OCI-LY7 (cell line): ENCODE measurements around the gene ZNF692. TPM values are rescaled to one million over a fixed set of nuclear protein-coding genes. Genes with fewer than 3 reads are reported as not detected.
"Not testable (repeated sequence)": the region's sequence is repeated elsewhere in the genome, so short reads cannot be mapped to it uniquely, and the experiment has no call there.

Source experiments
- BruUV-seq: library from RNA; stranded (reverse); fragments of 400-500 nt; replicated peaks from 2 replicates; lab custom pipeline; 2021; lab: Mats Ljungman, UMichigan
- CTCF ChIA-PET: fragments of 300-600 bp; sonication (Branson Sonifier 250); formaldehyde crosslinking; loops from one replicate; lab custom pipeline; 2022; ENCODE audit warnings: antibody characterized with exemption; ENCODE audit not compliant: unreplicated experiment; lab: Charles Lee
- POLR2A ChIA-PET: fragments of 300-600 bp; sonication (Branson Sonifier 250); formaldehyde crosslinking; loops from one replicate; lab custom pipeline; 2022; ENCODE audit warnings: antibody characterized with exemption; lab: Charles Lee
- DNase-seq: peaks from one replicate; pipeline ENCODE4 v3.0.0-alpha.2; 2015; ENCODE audit warnings: low spot score
- H2AFZ ChIP-seq: fragments of 200-600 bp; sonication (generic), shearing (Covaris generic); 2 replicates; pipeline ENCODE4 v1.6.1; 2014; ENCODE audit warnings: mild to moderate bottlenecking, antibody characterized with exemption, low read length, moderate library complexity
- H3K27ac ChIP-seq: fragments of 200-600 bp; sonication (generic); 2 replicates; pipeline ENCODE4 v1.5.1; 2014; ENCODE audit warnings: mixed run types, low read depth, mild to moderate bottlenecking, moderate library complexity, low read length, inconsistent platforms; ENCODE audit not compliant: poor library complexity, severe bottlenecking
- H3K36me3 ChIP-seq: fragments of 200-600 bp; sonication (generic); 2 replicates; pipeline ENCODE4 v1.6.1; 2014; ENCODE audit warnings: mild to moderate bottlenecking, antibody characterized with exemption, low read length, moderate library complexity, mixed read lengths; ENCODE audit not compliant: insufficient read depth
- H3K4me1 ChIP-seq: fragments of 200-600 bp; sonication (generic); 2 replicates; pipeline ENCODE4 v1.5.1; 2014; ENCODE audit warnings: mild to moderate bottlenecking, low read length; ENCODE audit not compliant: insufficient read depth, poor library complexity, severe bottlenecking
- H3K4me2 ChIP-seq: fragments of 200-600 bp; sonication (generic); 2 replicates; pipeline ENCODE4 v1.6.1; 2014; ENCODE audit warnings: mild to moderate bottlenecking, low read length
- H3K4me3 ChIP-seq: fragments of 200-600 bp; sonication (generic); 2 replicates; pipeline ENCODE4 v1.5.1; 2014; ENCODE audit warnings: mild to moderate bottlenecking, low read depth, low read length; ENCODE audit not compliant: poor library complexity, severe bottlenecking
- H3K79me2 ChIP-seq: fragments of 200-600 bp; sonication (generic); 2 replicates; pipeline ENCODE4 v1.6.1; 2016; ENCODE audit warnings: low read depth, mild to moderate bottlenecking, low read length, moderate library complexity, mixed read lengths; ENCODE audit not compliant: insufficient read depth
- H3K9me2 ChIP-seq: fragments of 200-600 bp; sonication (generic); 2 replicates; pipeline ENCODE4 v1.6.1; 2016; ENCODE audit warnings: mild to moderate bottlenecking, low read length, mixed read lengths; ENCODE audit not compliant: insufficient read depth
- H3K9me3 ChIP-seq: fragments of 200-600 bp; sonication (generic); 2 replicates; pipeline ENCODE4 v1.6.1; 2014; ENCODE audit warnings: mild to moderate bottlenecking, mixed run types, low read length, mixed read lengths
- H4K20me1 ChIP-seq: fragments of 200-600 bp; sonication (generic); 2 replicates; pipeline ENCODE4 v1.6.1; 2014; ENCODE audit warnings: mild to moderate bottlenecking, antibody characterized with exemption, low read length, moderate library complexity, mixed read lengths; ENCODE audit not compliant: insufficient read depth
- CTCF ChIP-seq: fragments of 200-600 bp; sonication (generic); conservative IDR thresholded peaks from 2 replicates; pipeline ENCODE4 v1.5.1; 2014; ENCODE audit warnings: mild to moderate bottlenecking, antibody characterized with exemption, low read length, moderate library complexity, mixed read lengths
- EZH2phosphoT487 ChIP-seq: fragments of 200-600 bp; sonication (generic); IDR thresholded peaks from 2 replicates; pipeline ENCODE4 v1.6.1; 2018; ENCODE audit warnings: low read depth, borderline replicate concordance, mild to moderate bottlenecking, mixed run types, antibody characterized with exemption, low read length, moderate library complexity, mixed read lengths
- intact Hi-C: fragments of 100-400 bp; cut with micrococcal nuclease; formaldehyde crosslinking; loops from one replicate; pipeline ENCODE4 v1.10.0; 2022; ENCODE audit not compliant: unreplicated experiment
- total RNA-seq, 2 experiments: library from RNA; depleted of rRNA in 1 of 2; stranded (reverse); fragments of >200 nt in 1 of 2; shearing (Covaris generic) in 1 of 2; gene quantifications; 2 replicates each; pipeline ENCODE4 v1.2.3, GENCODE V29; 2014 to 2022

Gene ZNF692
- total RNA-seq, 2 experiments from 2014 or later, result 65.0 to 67.4 TPM

GRCh38 chr1:248804771-248805681 lies 53.9 kb downstream of the ZNF692 start:
- no peak for TF ChIP-seq EZH2phosphoT487
- no peak; the same call in 1 of the 2 replicates for TF ChIP-seq CTCF

GRCh38 chr1:248803501-248803900 lies 55.4 kb downstream of the ZNF692 start:
- H3K9me2 ChIP-seq, H3K36me3 ChIP-seq, H2AFZ ChIP-seq, BruUV-seq, H3K4me2 ChIP-seq, H3K79me2 ChIP-seq, DNase-seq, H3K9me3 ChIP-seq, CTCF ChIA-PET, H3K4me3 ChIP-seq, H3K27ac ChIP-seq, intact Hi-C loops, H4K20me1 ChIP-seq: not testable (repeated sequence)
- peaks cover 25% of the 10 kb centered on the region for H3K4me1 ChIP-seq
- POLR2A ChIA-PET, result interaction anchor here (0.7 kb wide), 1 partner anchor 48 kb away, joined by 3 read pairs; no protein-coding TSS in a partner anchor

More at GRCh38 chr1:248804771-248805681, 53.9 kb downstream of the ZNF692 start:
- no peaks in the 10 kb centered on the region for H3K9me3 ChIP-seq
- H3K4me2 ChIP-seq, result peak overlapping the region; percentile 64
- H3K4me3 ChIP-seq, result peak overlapping the region; percentile 22
- H3K9me2 ChIP-seq, result no peaks in the 10 kb centered on the region
- H3K79me2 ChIP-seq, result no peaks in the 10 kb centered on the region
- no peaks in the 10 kb centered on the region for H4K20me1 ChIP-seq
- intact Hi-C loops, result loop anchor here (2.0 to 5.0 kb wide), 2 partner anchors 108 to 563 kb away; no protein-coding TSS in a partner anchor
- H3K36me3 ChIP-seq, result no peaks in the 10 kb centered on the region
- no TSS peak for BruUV-seq
- POLR2A ChIA-PET, result interaction anchor here (0.6 to 2.7 kb wide), 17 partner anchors 10 to 191 kb away, joined by 3 to 17 read pairs (median 5); partner anchors contain the start of genes SH3BP5L and ZNF672
- H3K4me1 ChIP-seq, result peaks cover 25% of the 10 kb centered on the region
- peak overlapping the region; percentile 72 for H3K27ac ChIP-seq
- peak; percentile 89 for DNase-seq
- CTCF ChIA-PET, result interaction anchor here (0.6 to 2.3 kb wide), 4 partner anchors 15 to 185 kb away, joined by 3 to 15 read pairs (median 3); no protein-coding TSS in a partner anchor
- peak overlapping the region; percentile 75 for H2AFZ ChIP-seq

DNA sequence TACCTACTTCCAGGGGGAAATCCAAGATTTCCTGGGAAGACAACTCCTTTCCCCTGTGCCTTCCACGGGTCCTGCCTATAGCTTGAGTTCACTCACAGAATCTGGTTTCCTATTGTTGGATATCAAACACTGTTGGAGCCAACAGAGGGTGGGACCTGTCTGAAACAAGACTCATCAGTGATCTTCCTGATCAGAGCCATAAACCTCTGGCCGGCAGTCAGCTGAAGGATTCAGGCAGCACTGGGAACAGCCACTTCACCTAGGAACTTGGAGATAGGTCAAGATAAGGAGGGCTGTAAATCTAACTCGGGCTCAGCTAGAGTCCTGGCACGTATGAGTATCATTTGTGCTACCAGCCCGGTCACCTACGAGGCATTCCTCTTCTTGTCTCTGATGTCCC lies 56.4 kb downstream of the ZNF692 start:
- H3K36me3 ChIP-seq, result no peaks in the 10 kb centered on the region
- no peaks in the 10 kb centered on the region for H4K20me1 ChIP-seq
- H3K4me2 ChIP-seq, result no peak overlapping the region
- BruUV-seq, result no TSS peak
- H3K9me2 ChIP-seq, result no peaks in the 10 kb centered on the region
- intact Hi-C loops, result no loop called here
- no peak for DNase-seq
- TF ChIP-seq CTCF (no peak), EZH2phosphoT487 (no peak)
- ChIA-PET POLR2A (interaction anchor here (1.1 kb wide), 1 partner anchor 22 kb away, joined by 3 read pairs; no protein-coding TSS in a partner anchor), CTCF (no interaction called here)
- H3K79me2 ChIP-seq, result no peaks in the 10 kb centered on the region
- peaks cover 25% of the 10 kb centered on the region for H3K4me1 ChIP-seq
- no peak overlapping the region for H3K27ac ChIP-seq
- H3K4me3 ChIP-seq, result no peak overlapping the region
- H2AFZ ChIP-seq, result no peak overlapping the region
- no peaks in the 10 kb centered on the region for H3K9me3 ChIP-seq
